ENCODE results near the gene DNAJC7.
"Not testable (repeated sequence)": the region's sequence is repeated elsewhere in the genome, so short reads cannot be mapped to it uniquely, and the experiment has no call there.

DNA sequence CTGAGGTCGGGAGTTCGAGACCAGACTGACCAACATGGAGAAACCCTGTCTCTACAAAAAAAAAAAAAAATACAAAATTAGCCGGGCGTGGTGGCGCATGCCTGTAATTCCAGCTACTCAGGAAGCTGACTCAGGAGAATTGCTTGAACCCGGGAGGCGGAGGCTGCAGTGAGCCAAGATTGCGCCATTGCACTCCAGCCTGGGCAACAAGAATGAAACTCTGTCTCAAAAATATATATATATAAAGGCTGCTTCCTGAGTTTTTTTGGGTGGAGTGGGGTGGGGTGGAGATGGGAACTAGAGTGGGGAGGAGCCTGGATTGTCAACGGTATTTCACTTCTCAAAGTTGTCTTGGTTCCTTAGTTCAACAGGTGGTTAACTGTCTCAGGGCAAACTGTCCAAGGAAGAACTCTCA is 7.0 kb downstream of the DNAJC7 start:
- TF ChIP-seq, protein P1, sequence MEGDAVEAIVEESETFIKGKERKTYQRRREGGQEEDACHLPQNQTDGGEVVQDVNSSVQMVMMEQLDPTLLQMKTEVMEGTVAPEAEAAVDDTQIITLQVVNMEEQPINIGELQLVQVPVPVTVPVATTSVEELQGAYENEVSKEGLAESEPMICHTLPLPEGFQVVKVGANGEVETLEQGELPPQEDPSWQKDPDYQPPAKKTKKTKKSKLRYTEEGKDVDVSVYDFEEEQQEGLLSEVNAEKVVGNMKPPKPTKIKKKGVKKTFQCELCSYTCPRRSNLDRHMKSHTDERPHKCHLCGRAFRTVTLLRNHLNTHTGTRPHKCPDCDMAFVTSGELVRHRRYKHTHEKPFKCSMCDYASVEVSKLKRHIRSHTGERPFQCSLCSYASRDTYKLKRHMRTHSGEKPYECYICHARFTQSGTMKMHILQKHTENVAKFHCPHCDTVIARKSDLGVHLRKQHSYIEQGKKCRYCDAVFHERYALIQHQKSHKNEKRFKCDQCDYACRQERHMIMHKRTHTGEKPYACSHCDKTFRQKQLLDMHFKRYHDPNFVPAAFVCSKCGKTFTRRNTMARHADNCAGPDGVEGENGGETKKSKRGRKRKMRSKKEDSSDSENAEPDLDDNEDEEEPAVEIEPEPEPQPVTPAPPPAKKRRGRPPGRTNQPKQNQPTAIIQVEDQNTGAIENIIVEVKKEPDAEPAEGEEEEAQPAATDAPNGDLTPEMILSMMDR (IDR thresholded peaks at IDR 0.05; ENCODE audit: insufficient read depth, low read length, poor library complexity, severe bottlenecking), result not testable (repeated sequence)
- TF ChIP-seq EZH2phosphoT487 (conservative IDR thresholded peaks at IDR 0.05; ENCODE audit: low read length), result not testable (repeated sequence)
